GM10248 (cell line): Measurements from ENCODE around the gene THRA.
"Not testable (repeated sequence)": the region's sequence is repeated elsewhere in the genome, so short reads cannot be mapped to it uniquely, and the experiment has no call there.

Experiments used
- CTCF ChIA-PET: fragments of 300-600 bp; sonication (Branson Sonifier 250); formaldehyde crosslinking; extraction: SDS; loops from one replicate; lab custom pipeline; 2021; ENCODE audit warnings: antibody characterized with exemption; lab: Yijun Ruan, JAX
- POLR2A ChIA-PET: fragments of 350-650 bp; sonication (Branson Sonifier 250); formaldehyde crosslinking; extraction: SDS; loops from one replicate; lab custom pipeline; 2020; ENCODE audit warnings: antibody characterized with exemption; lab: Yijun Ruan, JAX
- DNase-seq: peaks from one replicate; pipeline ENCODE4 v3.0.0; 2012; ENCODE audit errors: extremely low spot score
- TF ChIP-seq, protein P1 (sequence below): IDR thresholded peaks from 2 replicates; pipeline ENCODE4 v1.5.1; 2012; ENCODE audit warnings: mild to moderate bottlenecking, low read depth; ENCODE audit errors: extremely low read depth, missing control alignments, control extremely low read depth

Gene THRA

GRCh38 chr17:40124279-40125141, 61.7 kb downstream of the THRA start:
- POLR2A ChIA-PET: interaction anchor here (1.2 to 2.2 kb wide), 2 partner anchors 15 to 25 kb away, joined by 3 to 11 read pairs; partner anchors contain the start of gene CASC3
- DNase-seq: no peak
- CTCF ChIA-PET: interaction anchor here (0.8 to 8.0 kb wide), 11 partner anchors 9 to 97 kb away, joined by 3 to 105 read pairs (median 4); partner anchors contain the start of gene CASC3
- TF ChIP-seq, protein P1, sequence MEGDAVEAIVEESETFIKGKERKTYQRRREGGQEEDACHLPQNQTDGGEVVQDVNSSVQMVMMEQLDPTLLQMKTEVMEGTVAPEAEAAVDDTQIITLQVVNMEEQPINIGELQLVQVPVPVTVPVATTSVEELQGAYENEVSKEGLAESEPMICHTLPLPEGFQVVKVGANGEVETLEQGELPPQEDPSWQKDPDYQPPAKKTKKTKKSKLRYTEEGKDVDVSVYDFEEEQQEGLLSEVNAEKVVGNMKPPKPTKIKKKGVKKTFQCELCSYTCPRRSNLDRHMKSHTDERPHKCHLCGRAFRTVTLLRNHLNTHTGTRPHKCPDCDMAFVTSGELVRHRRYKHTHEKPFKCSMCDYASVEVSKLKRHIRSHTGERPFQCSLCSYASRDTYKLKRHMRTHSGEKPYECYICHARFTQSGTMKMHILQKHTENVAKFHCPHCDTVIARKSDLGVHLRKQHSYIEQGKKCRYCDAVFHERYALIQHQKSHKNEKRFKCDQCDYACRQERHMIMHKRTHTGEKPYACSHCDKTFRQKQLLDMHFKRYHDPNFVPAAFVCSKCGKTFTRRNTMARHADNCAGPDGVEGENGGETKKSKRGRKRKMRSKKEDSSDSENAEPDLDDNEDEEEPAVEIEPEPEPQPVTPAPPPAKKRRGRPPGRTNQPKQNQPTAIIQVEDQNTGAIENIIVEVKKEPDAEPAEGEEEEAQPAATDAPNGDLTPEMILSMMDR: no peak

DNA sequence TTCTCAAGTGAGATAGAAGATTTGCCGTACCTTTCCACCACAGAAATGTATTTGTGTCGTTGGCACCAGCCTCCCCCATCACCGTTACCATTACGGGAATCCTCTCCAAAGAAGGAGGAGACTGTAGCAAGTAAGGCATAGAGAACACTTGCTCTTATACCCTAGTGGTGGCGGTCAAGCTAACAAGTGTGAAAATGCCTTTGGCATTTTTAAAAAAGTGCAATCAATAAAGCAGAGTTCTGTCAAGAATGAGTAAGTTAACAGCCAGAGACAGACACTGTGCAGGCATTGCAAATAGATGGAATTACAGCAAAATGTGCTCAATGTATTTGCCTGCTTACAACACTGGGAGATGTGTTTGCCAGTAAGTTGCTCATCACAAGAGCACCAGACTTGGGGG, 66.7 kb downstream of the THRA start:
- TF ChIP-seq, protein P1: no peak
- ChIA-PET CTCF (interaction anchor here (1.0 to 8.0 kb wide), 6 partner anchors 10 to 44 kb away, joined by 3 to 105 read pairs (median 4); partner anchors contain the start of gene CASC3), POLR2A (interaction anchor here (0.6 kb wide), 1 partner anchor 66 kb away, joined by 3 read pairs; no protein-coding TSS in a partner anchor)
- DNase-seq: no peak

GRCh38 chr17:40130352-40131042, 67.7 kb downstream of the THRA start:
- DNase-seq: no peak
- POLR2A ChIA-PET: no interaction called here
- TF ChIP-seq, protein P1: no peak
- CTCF ChIA-PET: interaction anchor here (1.2 to 5.4 kb wide), 2 partner anchors 18 to 38 kb away, joined by 3 to 32 read pairs; no protein-coding TSS in a partner anchor

DNA sequence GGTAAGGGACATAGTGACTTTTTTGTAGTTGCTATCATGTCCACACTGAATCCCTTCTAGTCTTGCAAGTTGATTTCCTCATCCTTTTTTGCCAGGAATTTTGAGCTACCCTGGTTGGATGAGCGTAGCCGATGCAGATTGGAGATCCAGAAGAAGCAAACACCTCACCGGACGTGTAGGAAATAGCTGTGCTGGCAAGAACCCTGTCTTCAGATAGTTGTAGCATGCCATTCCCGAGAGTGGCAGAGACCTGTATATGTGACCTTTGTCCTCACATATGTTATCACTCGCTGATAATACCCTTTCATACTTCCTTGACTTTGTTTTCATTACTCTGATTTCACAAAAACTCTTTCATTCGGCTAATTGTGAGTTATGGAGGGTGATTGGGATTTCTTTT, 71.4 kb downstream of the THRA start:
- ChIA-PET POLR2A (interaction anchor here (0.9 kb wide), 1 partner anchor 69 kb away, joined by 3 read pairs; no protein-coding TSS in a partner anchor), CTCF (interaction anchor here (0.7 to 5.4 kb wide), 6 partner anchors 11 to 61 kb away, joined by 4 to 32 read pairs (median 5); no protein-coding TSS in a partner anchor)
- TF ChIP-seq, protein P1: no peak

GRCh38 chr17:40135817-40136216, 73.1 kb downstream of the THRA start:
- ChIA-PET CTCF (no interaction called here), POLR2A (no interaction called here)
- no peak for DNase-seq
- TF ChIP-seq, protein P1: no peak

More for the DNA sequence above, 71.4 kb downstream of the THRA start:
- DNase-seq: no peak

- ChIA-PET CTCF (interaction anchor here (0.8 to 3.6 kb wide), 9 partner anchors 10 to 65 kb away, joined by 3 to 17 read pairs (median 4); no protein-coding TSS in a partner anchor), POLR2A (interaction anchor here (1.0 to 1.8 kb wide), 7 partner anchors 11 to 27 kb away, joined by 3 to 12 read pairs (median 6); partner anchors contain the start of gene MSL1)
- TF ChIP-seq, protein P1: no peak
- no peak for DNase-seq
Measured at GRCh38 chr17:40139566-40140058, 76.8 kb downstream of the THRA start.

- ChIA-PET POLR2A (interaction anchor here (1.5 kb wide), 1 partner anchor 8 kb away, joined by 6 read pairs; no protein-coding TSS in a partner anchor), CTCF (interaction anchor here (0.8 to 3.1 kb wide), 6 partner anchors 12 to 127 kb away, joined by 3 to 10 read pairs (median 4); no protein-coding TSS in a partner anchor)
- not testable (repeated sequence) for DNase-seq
Measured at GRCh38 chr17:40143166-40143565, 80.4 kb downstream of the THRA start.
